Peyer's patch (tissue), 4 donors: ENCODE data around the gene PPP1R14C. TPM values are rescaled to one million over a fixed set of nuclear protein-coding genes. Genes with fewer than 3 reads are reported as not detected.

Experiments used
- DNase-seq, 3 donors: peaks; one replicate each; pipeline ENCODE4 v3.0.0-alpha.2; 2017 to 2019
- H3K27ac ChIP-seq, 4 donors: fragments of 200-600 bp; sonication (generic); one replicate each; pipeline ENCODE4 v1.5.1; 2016 to 2019
- H3K27me3 ChIP-seq, 2 donors: fragments of 200-600 bp; sonication (generic); one replicate each; pipeline ENCODE4 v1.5.1; 2019
- H3K36me3 ChIP-seq, 3 donors: fragments of 200-600 bp; sonication (generic); one replicate each; pipeline ENCODE4 v1.5.1; 2016 to 2019
- H3K4me1 ChIP-seq, 4 donors: fragments of 200-600 bp; sonication (generic); one replicate each; pipeline ENCODE4 v1.5.1; 2016 to 2019
- H3K4me3 ChIP-seq, 4 donors: fragments of 200-600 bp; sonication (generic); 1 replicate in 3 of 4; 2 replicates in 1 of 4; pipeline ENCODE4 v1.5.1; 2016 to 2019; ENCODE audit warnings: mild to moderate bottlenecking in 1 of 4
- H3K9me3 ChIP-seq, 4 donors: fragments of 200-600 bp; sonication (generic); one replicate each; pipeline ENCODE4 v1.5.1; 2016 to 2019; ENCODE audit warnings: mild to moderate bottlenecking in 1 of 4
- CTCF ChIP-seq, 6 experiments: fragments of 450-650 bp in 4 of 6; fragments of 200-600 bp in 2 of 6; sonication (generic) in 1 of 6; IDR thresholded peaks; one replicate each; pipeline ENCODE4 v1.5.1; 2017 to 2019; ENCODE audit warnings: antibody characterized with exemption in 6 of 6, mild to moderate bottlenecking in 3 of 6, moderate library complexity in 1 of 6
- POLR2A ChIP-seq, 2 donors: fragments of 450-650 bp; IDR thresholded peaks; one replicate each; pipeline ENCODE4 v1.5.1; 2017; ENCODE audit warnings: antibody characterized with exemption in 2 of 2, mild to moderate bottlenecking in 2 of 2, moderate library complexity in 2 of 2
- total RNA-seq, 4 donors: library from RNA; depleted of rRNA; stranded (reverse); fragments of >200 nt; gene quantifications; one replicate each; pipeline ENCODE4 v1.1.0, GENCODE V29; 2016

PPP1R14C gene
- total RNA-seq, 4 donors from 2014 or later: 4.4 to 21.2 (median 10.2) TPM

- DNase-seq: no peak
- no peaks in the 10 kb centered on the region for H3K36me3 ChIP-seq
- no peaks in the 10 kb centered on the region for H3K27me3 ChIP-seq
- H3K9me3 ChIP-seq: no peaks in the 10 kb centered on the region
- no peak overlapping the region for H3K27ac ChIP-seq
- H3K4me3 ChIP-seq: no peak overlapping the region
- H3K4me1 ChIP-seq: no peaks in the 10 kb centered on the region
- TF ChIP-seq CTCF (IDR thresholded peaks at IDR 0.05) (no peak), POLR2A (IDR thresholded peaks at IDR 0.05) (no peak)
Observed at GRCh38 chr6:150118203-150118602, 24.6 kb upstream of the PPP1R14C start.

GRCh38 chr6:150118627-150119026, 24.2 kb upstream of the PPP1R14C start:
- no peak overlapping the region for H3K27ac ChIP-seq
- no peaks in the 10 kb centered on the region for H3K36me3 ChIP-seq
- no peak overlapping the region for H3K4me3 ChIP-seq
- no peaks in the 10 kb centered on the region for H3K9me3 ChIP-seq
- DNase-seq: no peak
- no peaks in the 10 kb centered on the region for H3K4me1 ChIP-seq
- no peak for TF ChIP-seq CTCF (IDR thresholded peaks at IDR 0.05)
- TF ChIP-seq POLR2A (IDR thresholded peaks at IDR 0.05): no peak
- no peaks in the 10 kb centered on the region for H3K27me3 ChIP-seq

- TF ChIP-seq POLR2A (IDR thresholded peaks at IDR 0.05): no peak
- DNase-seq: no peak
- Histone ChIP-seq H3K9me3 (no peaks in the 10 kb centered on the region), H3K36me3 (no peaks in the 10 kb centered on the region), H3K4me3 (no peak overlapping the region), H3K27me3 (no peaks in the 10 kb centered on the region), H3K4me1 (no peaks in the 10 kb centered on the region), H3K27ac (no peak overlapping the region)
Observed at GRCh38 chr6:150119173-150119572, 23.7 kb upstream of the PPP1R14C start.

- no peaks in the 10 kb centered on the region for H3K9me3 ChIP-seq
- DNase-seq: no peak
- no peaks in the 10 kb centered on the region for H3K4me1 ChIP-seq
- TF ChIP-seq POLR2A (IDR thresholded peaks at IDR 0.05): no peak
- no peak for TF ChIP-seq CTCF (IDR thresholded peaks at IDR 0.05)
- no peaks in the 10 kb centered on the region for H3K27me3 ChIP-seq
- H3K4me3 ChIP-seq: no peak overlapping the region
- no peaks in the 10 kb centered on the region for H3K36me3 ChIP-seq
- H3K27ac ChIP-seq: no peak overlapping the region
Observed at GRCh38 chr6:150123645-150124044, 19.2 kb upstream of the PPP1R14C start.

- no peaks in the 10 kb centered on the region for H3K9me3 ChIP-seq
- H3K4me3 ChIP-seq: no peak overlapping the region
- H3K27me3 ChIP-seq: no peaks in the 10 kb centered on the region
- no peaks in the 10 kb centered on the region for H3K4me1 ChIP-seq
- TF ChIP-seq CTCF (IDR thresholded peaks at IDR 0.05) (no peak), POLR2A (IDR thresholded peaks at IDR 0.05) (no peak)
- no peak overlapping the region for H3K27ac ChIP-seq
- DNase-seq: no peak
- H3K36me3 ChIP-seq: no peaks in the 10 kb centered on the region
Observed at GRCh38 chr6:150124235-150124634, 18.6 kb upstream of the PPP1R14C start.

- no peak overlapping the region for H3K27ac ChIP-seq
- no peak for DNase-seq
- H3K4me1 ChIP-seq: no peaks in the 10 kb centered on the region
- no peak overlapping the region for H3K4me3 ChIP-seq
- no peaks in the 10 kb centered on the region for H3K9me3 ChIP-seq
- no peaks in the 10 kb centered on the region for H3K36me3 ChIP-seq
- H3K27me3 ChIP-seq: no peaks in the 10 kb centered on the region
- no peak for TF ChIP-seq CTCF (IDR thresholded peaks at IDR 0.05)
Observed at GRCh38 chr6:150126641-150127291, 16.1 kb upstream of the PPP1R14C start.
